HepG2 (cell line): ENCODE results near the gene SARNP. TPM values are rescaled to one million over a fixed set of nuclear protein-coding genes. Genes with fewer than 3 reads are reported as not detected.

Experiments
- ATAC-seq: fragments of 200-7000 bp; cut with Tn5 transposase; 3 replicates; pipeline ENCODE4 v1.9.1; 2020; ENCODE audit warnings: mild to moderate bottlenecking, moderate library complexity
- BruUV-seq: library from RNA; stranded (reverse); fragments of 400-500 nt; replicated peaks from 2 replicates; lab custom pipeline; 2021; lab: Mats Ljungman, UMichigan
- CTCF ChIA-PET: fragments of 300-600 bp; formaldehyde crosslinking; extraction: SDS; loops from one replicate; lab custom pipeline; 2021; ENCODE audit warnings: low total read pairs, inconsistent platforms, low intra/inter-chr PET ratio; lab: Yijun Ruan, JAX
- POLR2A ChIA-PET: fragments of 350-600 bp; sonication (Branson Sonifier 250); formaldehyde crosslinking; loops from one replicate; lab custom pipeline; 2020; ENCODE audit warnings: antibody characterized with exemption, inconsistent platforms; lab: Yijun Ruan, JAX
- DNase-seq: peaks from one replicate; pipeline ENCODE4 v3.0.0-alpha.2; 2015; ENCODE audit warnings: low spot score
- FAIRE-seq: peaks from 3 replicates; lab custom pipeline; 2011; peaks lifted over from hg19 to GRCh38; lab: Jason Lieb, UNC
- H2AFZ ChIP-seq: one replicate; pipeline ENCODE4 v1.6.1; 2011; ENCODE audit warnings: low read length, inconsistent platforms
- H3K27ac ChIP-seq: fragments of 300-600 bp; 3 replicates; pipeline ENCODE4 v1.8.0; 2011; ENCODE audit warnings: mixed run types, mild to moderate bottlenecking, mixed read lengths, low read length, inconsistent platforms; ENCODE audit not compliant: insufficient read depth; ENCODE audit errors: extremely low read length
- H3K27me3 ChIP-seq, 2 experiments: fragments of 200-600 bp in 1 of 2; 2 replicates in 1 of 2; 3 replicates in 1 of 2; pipeline versions ENCODE4 v1.6.0 to v1.8.0; 2011; ENCODE audit warnings: low read length in 2 of 2, mild to moderate bottlenecking in 2 of 2, moderate library complexity in 2 of 2, inconsistent platforms in 1 of 2; ENCODE audit not compliant: insufficient read depth in 2 of 2, control insufficient read depth in 1 of 2
- H3K36me3 ChIP-seq, 2 experiments: fragments of 200-600 bp in 1 of 2; replicated peaks in 1 of 2; 2 replicates in 1 of 2; 3 replicates in 1 of 2; pipeline versions ENCODE4 v1.5.1 to v1.8.0; 2011; ENCODE audit warnings: low read length in 2 of 2, inconsistent platforms in 1 of 2; ENCODE audit not compliant: insufficient read depth in 2 of 2, control insufficient read depth in 1 of 2
- H3K4me1 ChIP-seq: 2 replicates; pipeline ENCODE4 v1.5.1; 2012; ENCODE audit warnings: low read length, inconsistent platforms; ENCODE audit not compliant: insufficient read depth
- H3K4me2 ChIP-seq: 2 replicates; pipeline ENCODE4 v1.6.0; 2011; ENCODE audit warnings: low read depth, low read length, inconsistent platforms
- H3K4me3 ChIP-seq, 3 experiments: fragments of 200-600 bp in 1 of 3; sonication (generic), shearing (Covaris generic) in 1 of 3; replicated peaks in 1 of 3; 2 replicates each; pipeline ENCODE4 v1.5.1; 2011 to 2016; ENCODE audit warnings: low read length in 3 of 3, inconsistent platforms in 2 of 3, low read depth in 2 of 3, mild to moderate bottlenecking in 2 of 3, control low read depth in 1 of 3, mixed read lengths in 1 of 3; ENCODE audit not compliant: insufficient read depth in 1 of 3
- H3K79me2 ChIP-seq: one replicate; pipeline ENCODE4 v1.6.1; 2011; ENCODE audit warnings: low read length, inconsistent platforms; ENCODE audit not compliant: insufficient read depth
- H3K9ac ChIP-seq: 2 replicates; pipeline ENCODE4 v1.6.0; 2011; ENCODE audit warnings: mild to moderate bottlenecking, low read depth, low read length, inconsistent platforms; ENCODE audit not compliant: insufficient read depth
- H3K9me3 ChIP-seq: 2 replicates; pipeline ENCODE4 v1.5.1; 2012; ENCODE audit warnings: mild to moderate bottlenecking, low read length
- H4K20me1 ChIP-seq: 2 replicates; pipeline ENCODE4 v1.6.0; 2011; ENCODE audit warnings: inconsistent platforms, mild to moderate bottlenecking, low read length, moderate library complexity; ENCODE audit not compliant: insufficient read depth
- MAFF ChIP-seq: IDR thresholded peaks from 2 replicates; pipeline ENCODE4 v1.6.1; 2011; ENCODE audit warnings: low read depth, low read length, improper control_type of control experiment
- POLR2A ChIP-seq, 2 experiments: IDR thresholded peaks; 2 replicates each; pipeline ENCODE4 v1.6.1; 2011; ENCODE audit warnings: low read depth in 2 of 2, low read length in 2 of 2, mild to moderate bottlenecking in 1 of 2, moderate library complexity in 1 of 2; ENCODE audit not compliant: insufficient read depth in 1 of 2
- SALL1 ChIP-seq: sonication (generic); formaldehyde crosslinking; IDR thresholded peaks from 2 replicates; pipeline ENCODE4 v1.8.0; 2022; ENCODE audit warnings: mild to moderate bottlenecking, missing genetic modification reagents
- SAP130 ChIP-seq: IDR thresholded peaks from 2 replicates; pipeline ENCODE4 v1.6.1; 2016; ENCODE audit warnings: low read depth
- SIX1 ChIP-seq: sonication (generic); formaldehyde crosslinking; IDR thresholded peaks from 2 replicates; pipeline ENCODE4 v1.4.0; 2020; ENCODE audit warnings: missing genetic modification reagents, borderline replicate concordance
- SMC3 ChIP-seq: IDR thresholded peaks from 2 replicates; pipeline ENCODE4 v1.6.1; 2011; ENCODE audit warnings: low read length, improper control_type of control experiment
- THYN1 ChIP-seq: sonication (generic); formaldehyde crosslinking; IDR thresholded peaks from 2 replicates; pipeline ENCODE4 v1.8.1; 2023; ENCODE audit warnings: low read depth, mild to moderate bottlenecking, moderate library complexity, missing genetic modification reagents, borderline replicate concordance
- ZNF777 ChIP-seq: sonication (generic); formaldehyde crosslinking; IDR thresholded peaks from 2 replicates; pipeline ENCODE4 v1.4.0; 2020; ENCODE audit warnings: missing genetic modification reagents
- WGBS: methylation state at CpG from one replicate; pipeline ENCODE4 v1.1.6; 2017; ENCODE audit warnings: low lambda C conversion rate; 5-methylcytosine and 5-hydroxymethylcytosine counted together
- in situ Hi-C: cut with HindIII; loops from 2 replicates; pipeline ENCODE4 v1.10.0; 2017; ENCODE audit warnings: low pct_unique_long_range_greater_than_20kb; ENCODE audit not compliant: extremely low pct_ligation_motif_present
- intact Hi-C: fragments of 100-400 bp; cut with micrococcal nuclease; formaldehyde crosslinking; loops from one replicate; pipeline ENCODE4 v1.10.0; 2022; ENCODE audit not compliant: unreplicated experiment
- polyA plus RNA-seq, 8 experiments: library from polyadenylated mRNA; depleted of rRNA in 3 of 8; stranded (reverse) in 7 of 8; unstranded in 1 of 8; fragments of >200 nt; fragmentation: Illumina TruSeq in 4 of 8; extraction: Trizol in 4 of 8; gene quantifications; 2 replicates each; pipeline versions ENCODE4 v1.2.1 to v1.2.3, GENCODE V29; 2011 to 2016; ENCODE audit warnings: low read depth in 4 of 8, missing spikeins in 1 of 8, mixed read lengths in 1 of 8; ENCODE audit not compliant: insufficient read depth in 1 of 8
- total RNA-seq, 5 experiments: library from RNA; depleted of rRNA; stranded (reverse); fragments of >200 nt; fragmentation: Illumina TruSeq; extraction: Trizol; gene quantifications; 2 replicates each; pipeline ENCODE4 v1.2.3, GENCODE V29; 2016; ENCODE audit warnings: low read depth in 1 of 5
- TF ChIP-seq, protein P1 (sequence below): sonication (generic); formaldehyde crosslinking; IDR thresholded peaks from 2 replicates; pipeline ENCODE4 v1.4.0; 2020; ENCODE audit warnings: missing genetic modification reagents
- TF ChIP-seq, protein P2 (sequence below), 2 experiments: sonication (generic) in 1 of 2; formaldehyde crosslinking in 1 of 2; IDR thresholded peaks; 2 replicates each; pipeline versions ENCODE4 v1.4.0 to v1.6.1; 2018 to 2020; ENCODE audit warnings: missing genetic modification reagents in 2 of 2, borderline replicate concordance in 1 of 2, low read depth in 1 of 2, mild to moderate bottlenecking in 1 of 2, missing biosample characterization in 1 of 2

Gene SARNP
- total and polyA plus RNA-seq, 2 of the 13 experiments (the other 11 are each of a cell fraction or from before 2014, with no cell fraction given): 59.0 to 95.4 TPM

DNA sequence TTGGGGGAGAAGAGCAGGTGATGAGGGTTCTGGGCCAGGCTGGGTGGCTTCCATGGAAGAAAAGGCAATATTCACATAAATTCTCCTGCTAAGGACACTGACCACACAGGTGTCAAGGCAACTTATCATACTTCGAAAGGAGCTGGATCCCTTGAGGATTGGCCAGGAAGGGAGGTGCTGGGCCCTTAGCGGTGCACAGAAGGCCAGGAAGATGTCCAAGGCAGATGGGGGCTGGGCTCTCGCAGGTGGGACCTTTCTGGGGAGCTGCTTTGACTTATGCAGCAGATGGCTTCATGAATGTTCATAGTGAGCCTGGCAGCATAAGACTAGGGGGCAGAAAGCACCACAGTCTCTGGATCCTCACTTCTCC lies 92.6 kb downstream of the SARNP start:
- Histone ChIP-seq H3K36me3 (peaks cover 10 to 25% of the 10 kb centered on the region in 2 experiments; a peak in 4 of 5 replicates), H3K4me1 (peaks cover 70% of the 10 kb centered on the region), H3K79me2 (peaks cover 12% of the 10 kb centered on the region), H3K27me3 (no peaks in the 10 kb centered on the region; a peak in 1 of 5 replicates), H3K27ac (no peak overlapping the region), H3K4me3 (no peak overlapping the region), H3K9me3 (no peaks in the 10 kb centered on the region), H2AFZ (no peak overlapping the region), H4K20me1 (0 out of 2 replicates have a peak, but pooled peaks cover 8% of the 10 kb centered on the region), H3K4me2 (no peak overlapping the region), H3K9ac (no peak overlapping the region)
- ChIA-PET CTCF (interaction anchor here (3.4 kb wide), 1 partner anchor 12 kb away, joined by 36 read pairs; no protein-coding TSS in a partner anchor), POLR2A (interaction anchor here (1.0 to 2.0 kb wide), 4 partner anchors 9 to 249 kb away, joined by 3 to 14 read pairs (median 6); partner anchors contain the start of genes BLOC1S1 and RAB5B)
- DNase-seq (no peak), ATAC-seq (no peak), FAIRE-seq (no peak)
- in situ Hi-C loops: no loop called here
- WGBS: 100% methylated on average over 3 of the region's 3 CpGs
- BruUV-seq: no TSS peak
- TF ChIP-seq, protein P1, sequence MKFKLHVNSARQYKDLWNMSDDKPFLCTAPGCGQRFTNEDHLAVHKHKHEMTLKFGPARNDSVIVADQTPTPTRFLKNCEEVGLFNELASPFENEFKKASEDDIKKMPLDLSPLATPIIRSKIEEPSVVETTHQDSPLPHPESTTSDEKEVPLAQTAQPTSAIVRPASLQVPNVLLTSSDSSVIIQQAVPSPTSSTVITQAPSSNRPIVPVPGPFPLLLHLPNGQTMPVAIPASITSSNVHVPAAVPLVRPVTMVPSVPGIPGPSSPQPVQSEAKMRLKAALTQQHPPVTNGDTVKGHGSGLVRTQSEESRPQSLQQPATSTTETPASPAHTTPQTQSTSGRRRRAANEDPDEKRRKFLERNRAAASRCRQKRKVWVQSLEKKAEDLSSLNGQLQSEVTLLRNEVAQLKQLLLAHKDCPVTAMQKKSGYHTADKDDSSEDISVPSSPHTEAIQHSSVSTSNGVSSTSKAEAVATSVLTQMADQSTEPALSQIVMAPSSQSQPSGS (CRISPR knock-in tag): no peak
- TF ChIP-seq THYN1 (CRISPR knock-in tag): no peak
- intact Hi-C loops: loop anchor here (1.0 to 5.0 kb wide), 2 partner anchors 12 to 538 kb away; no protein-coding TSS in a partner anchor

DNA sequence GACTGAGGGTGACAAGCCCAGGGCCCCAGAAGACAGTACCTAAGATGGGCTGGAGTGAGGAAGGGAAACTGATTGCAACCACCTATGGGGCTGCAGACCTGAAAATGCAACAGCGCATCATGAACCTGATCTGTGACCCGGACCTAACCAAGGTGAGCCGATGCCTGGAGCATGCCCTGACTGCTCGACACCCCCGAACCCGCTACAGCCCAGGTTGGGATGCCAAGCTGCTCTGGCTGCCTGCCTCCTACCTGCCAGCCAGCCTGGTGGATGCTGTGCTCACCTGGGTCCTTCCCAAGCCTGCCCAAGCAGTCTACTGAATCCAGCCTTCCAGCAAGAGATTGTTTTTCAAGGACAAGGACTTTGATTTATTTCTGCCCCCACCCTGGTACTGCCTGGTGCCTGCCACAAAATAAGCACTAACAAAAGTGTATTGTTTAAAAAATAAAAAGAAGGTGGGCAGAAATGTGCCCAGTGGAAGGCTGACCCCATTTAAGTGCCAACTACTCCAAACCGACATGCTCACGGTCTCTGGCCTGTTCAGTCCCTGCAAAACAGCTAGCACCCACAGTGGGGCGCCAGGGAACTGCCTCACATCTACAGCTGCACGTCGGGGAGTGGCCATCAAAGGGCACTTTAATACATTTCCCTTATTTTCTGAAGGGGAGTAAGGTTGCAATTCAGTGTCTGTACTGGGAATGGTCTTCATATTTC lies 93.1 kb downstream of the SARNP start:
- peaks cover 10 to 25% of the 10 kb centered on the region in 2 experiments; a peak in 4 of 5 replicates for H3K36me3 ChIP-seq
- intact Hi-C loops: loop anchor here (1.0 to 5.0 kb wide), 2 partner anchors 13 to 537 kb away; no protein-coding TSS in a partner anchor
- 0 out of 2 replicates have a peak, but pooled peaks cover 8% of the 10 kb centered on the region for H4K20me1 ChIP-seq
- peaks cover 70% of the 10 kb centered on the region for H3K4me1 ChIP-seq
- CTCF ChIA-PET: interaction anchor here (1.4 to 3.4 kb wide), 2 partner anchors 12 to 43 kb away, joined by 3 to 36 read pairs; a partner anchor contains a TSS
- in situ Hi-C loops: no loop called here
- WGBS: 17% methylated on average over 5 of the region's 11 CpGs
- H2AFZ ChIP-seq: no peak overlapping the region
- POLR2A ChIA-PET: interaction anchor here (1.0 to 5.3 kb wide), 5 partner anchors 9 to 249 kb away, joined by 3 to 23 read pairs (median 8); partner anchors contain the start of genes BLOC1S1 and RAB5B
- no peak overlapping the region for H3K4me2 ChIP-seq
- no peak overlapping the region for H3K9ac ChIP-seq
- H3K79me2 ChIP-seq: peaks cover 12% of the 10 kb centered on the region
- FAIRE-seq (peak; percentile 26), DNase-seq (peak; percentile 60), ATAC-seq (peak; percentile 37)
- H3K27me3 ChIP-seq: no peaks in the 10 kb centered on the region; a peak in 1 of 5 replicates
- no peak overlapping the region for H3K4me3 ChIP-seq
- H3K9me3 ChIP-seq: no peaks in the 10 kb centered on the region
- H3K27ac ChIP-seq: no peak overlapping the region
- no TSS peak for BruUV-seq
- TF ChIP-seq SAP130 (CRISPR knock-in tag) (0 out of 2 replicates have a peak, but pooled peaks have one; percentile 12), SMC3 (peak; percentile 56), SIX1 (CRISPR knock-in tag) (no peak), ZNF777 (CRISPR knock-in tag) (peak; percentile 61), SALL1 (CRISPR knock-in tag) (peak; percentile 18; the same call in 1 of the 2 replicates), POLR2A (IDR thresholded peaks at IDR 0.05; ENCODE audit: insufficient read depth in 1 of 2, low read depth in 2 of 2, low read length in 2 of 2) (peak in 1 of 2 experiments; percentile 16; a peak in 2 of 4 replicates), MAFF (no peak)
- TF ChIP-seq, protein P2, sequence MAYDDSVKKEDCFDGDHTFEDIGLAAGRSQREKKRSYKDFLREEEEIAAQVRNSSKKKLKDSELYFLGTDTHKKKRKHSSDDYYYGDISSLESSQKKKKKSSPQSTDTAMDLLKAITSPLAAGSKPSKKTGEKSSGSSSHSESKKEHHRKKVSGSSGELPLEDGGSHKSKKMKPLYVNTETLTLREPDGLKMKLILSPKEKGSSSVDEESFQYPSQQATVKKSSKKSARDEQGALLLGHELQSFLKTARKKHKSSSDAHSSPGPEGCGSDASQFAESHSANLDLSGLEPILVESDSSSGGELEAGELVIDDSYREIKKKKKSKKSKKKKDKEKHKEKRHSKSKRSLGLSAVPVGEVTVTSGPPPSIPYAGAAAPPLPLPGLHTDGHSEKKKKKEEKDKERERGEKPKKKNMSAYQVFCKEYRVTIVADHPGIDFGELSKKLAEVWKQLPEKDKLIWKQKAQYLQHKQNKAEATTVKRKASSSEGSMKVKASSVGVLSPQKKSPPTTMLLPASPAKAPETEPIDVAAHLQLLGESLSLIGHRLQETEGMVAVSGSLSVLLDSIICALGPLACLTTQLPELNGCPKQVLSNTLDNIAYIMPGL (CRISPR knock-in tag; IDR thresholded peaks at IDR 0.05; ENCODE audit: borderline replicate concordance in 1 of 2, low read depth in 1 of 2): peak in 1 of 2 experiments; percentile 36; a peak in 1 of 4 replicates
